OCI-LY7 (cell line): ENCODE data around the gene ARHGAP19.

Experiments
- CTCF ChIP-seq: fragments of 200-600 bp; sonication (generic); conservative IDR thresholded peaks from 2 replicates; pipeline ENCODE4 v1.5.1; 2014; ENCODE audit warnings: mild to moderate bottlenecking, antibody characterized with exemption, low read length, moderate library complexity, mixed read lengths
- EZH2phosphoT487 ChIP-seq: fragments of 200-600 bp; sonication (generic); IDR thresholded peaks from 2 replicates; pipeline ENCODE4 v1.6.1; 2018; ENCODE audit warnings: low read depth, borderline replicate concordance, mild to moderate bottlenecking, mixed run types, antibody characterized with exemption, low read length, moderate library complexity, mixed read lengths

- no peak for TF ChIP-seq CTCF
- no peak for TF ChIP-seq EZH2phosphoT487
Measured at GRCh38 chr10:97235353-97235752, 57.1 kb downstream of the ARHGAP19 start.
